ENCODE results near the gene GPX7. TPM values are rescaled to one million over a fixed set of nuclear protein-coding genes. Genes with fewer than 3 reads are reported as not detected.

The GPX7 gene
- polyA plus RNA-seq, 1 donor from 2014 or later, result 1.3 TPM

DNA sequence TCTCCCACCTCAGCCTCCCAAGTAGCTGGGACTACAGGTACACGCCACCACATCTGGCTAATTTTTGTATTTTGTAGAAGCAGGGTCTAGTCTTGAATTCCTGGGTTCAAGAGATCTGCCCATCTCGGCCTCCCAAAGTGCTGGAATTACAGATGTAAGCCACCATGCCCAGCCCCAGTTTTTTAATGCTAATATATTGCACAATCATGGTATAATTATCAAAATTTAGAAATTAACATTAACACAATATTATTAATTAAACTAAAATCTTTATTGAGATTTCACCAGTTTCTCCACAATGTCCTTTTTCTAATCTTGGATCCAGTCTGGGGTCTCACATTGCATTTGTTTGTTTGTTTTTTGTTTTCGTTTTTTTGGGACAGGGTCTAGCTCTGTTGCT lies 21.9 kb upstream of the GPX7 start:
- no peak overlapping the region for H3K4me2 ChIP-seq (ENCODE audit: low read length)
- no peak overlapping the region for H2AFZ ChIP-seq (ENCODE audit: low read depth, low read length)
- H3K27ac ChIP-seq (ENCODE audit: low read length), result no peak overlapping the region
- H3K9ac ChIP-seq (ENCODE audit: low read length), result no peak overlapping the region
- H3K9me3 ChIP-seq (ENCODE audit: low read length), result no peaks in the 10 kb centered on the region
- TF ChIP-seq, protein P1, sequence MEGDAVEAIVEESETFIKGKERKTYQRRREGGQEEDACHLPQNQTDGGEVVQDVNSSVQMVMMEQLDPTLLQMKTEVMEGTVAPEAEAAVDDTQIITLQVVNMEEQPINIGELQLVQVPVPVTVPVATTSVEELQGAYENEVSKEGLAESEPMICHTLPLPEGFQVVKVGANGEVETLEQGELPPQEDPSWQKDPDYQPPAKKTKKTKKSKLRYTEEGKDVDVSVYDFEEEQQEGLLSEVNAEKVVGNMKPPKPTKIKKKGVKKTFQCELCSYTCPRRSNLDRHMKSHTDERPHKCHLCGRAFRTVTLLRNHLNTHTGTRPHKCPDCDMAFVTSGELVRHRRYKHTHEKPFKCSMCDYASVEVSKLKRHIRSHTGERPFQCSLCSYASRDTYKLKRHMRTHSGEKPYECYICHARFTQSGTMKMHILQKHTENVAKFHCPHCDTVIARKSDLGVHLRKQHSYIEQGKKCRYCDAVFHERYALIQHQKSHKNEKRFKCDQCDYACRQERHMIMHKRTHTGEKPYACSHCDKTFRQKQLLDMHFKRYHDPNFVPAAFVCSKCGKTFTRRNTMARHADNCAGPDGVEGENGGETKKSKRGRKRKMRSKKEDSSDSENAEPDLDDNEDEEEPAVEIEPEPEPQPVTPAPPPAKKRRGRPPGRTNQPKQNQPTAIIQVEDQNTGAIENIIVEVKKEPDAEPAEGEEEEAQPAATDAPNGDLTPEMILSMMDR (IDR thresholded peaks at IDR 0.05; ENCODE audit: poor library complexity, severe bottlenecking), result no peak
- H4K20me1 ChIP-seq (ENCODE audit: insufficient read depth), result no peaks in the 10 kb centered on the region
- no peak overlapping the region for H3K4me3 ChIP-seq (ENCODE audit: low read length)
- H3K79me2 ChIP-seq (replicated peaks; ENCODE audit: insufficient read depth, low read length), result no peaks in the 10 kb centered on the region
- no peaks in the 10 kb centered on the region for H3F3A ChIP-seq (ENCODE audit: insufficient read depth, low read length, poor library complexity, severe bottlenecking)
- no peaks in the 10 kb centered on the region for H3K9me2 ChIP-seq (ENCODE audit: insufficient read depth, low read length)
- H3K36me3 ChIP-seq (ENCODE audit: insufficient read depth, low read length), result no peaks in the 10 kb centered on the region
- no peaks in the 10 kb centered on the region for H3K27me3 ChIP-seq (ENCODE audit: insufficient read depth, low read depth, low read length)

DNA sequence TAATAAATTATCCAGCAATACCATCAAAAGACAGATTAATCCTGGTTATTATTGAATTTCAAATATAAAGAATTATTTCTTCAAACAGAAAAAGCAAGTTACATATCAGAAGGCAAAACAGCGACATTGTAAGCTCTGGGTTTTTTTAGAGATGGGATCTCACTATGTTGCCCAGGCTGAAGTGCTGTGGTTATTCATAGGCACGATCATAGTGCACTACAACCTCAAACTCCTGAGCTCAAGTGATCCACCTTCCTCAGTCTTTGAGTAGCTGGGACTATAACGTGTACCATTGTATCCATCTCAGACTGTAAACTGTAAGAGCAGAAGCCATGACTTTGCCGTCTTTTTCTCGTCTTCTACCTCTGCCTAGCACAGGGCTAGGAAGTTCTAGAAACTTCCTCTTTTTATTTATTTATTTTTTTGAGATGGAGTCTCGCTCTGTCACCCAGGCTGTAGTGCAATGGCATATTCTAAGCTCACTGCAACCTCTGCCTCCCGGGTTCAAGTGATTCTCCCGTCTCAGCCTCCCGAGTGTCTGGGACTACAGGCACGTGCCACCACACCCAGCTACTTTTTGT lies 20.0 kb upstream of the GPX7 start:
- H3K9ac ChIP-seq (ENCODE audit: low read length), result no peak overlapping the region

More for the DNA sequence above, 20.0 kb upstream of the GPX7 start:
- no peaks in the 10 kb centered on the region for H4K20me1 ChIP-seq (ENCODE audit: insufficient read depth)
- no peaks in the 10 kb centered on the region for H3K9me2 ChIP-seq (ENCODE audit: insufficient read depth, low read length)
- H3K36me3 ChIP-seq (ENCODE audit: insufficient read depth, low read length), result no peaks in the 10 kb centered on the region
- H3F3A ChIP-seq (ENCODE audit: insufficient read depth, low read length, poor library complexity, severe bottlenecking), result no peaks in the 10 kb centered on the region
- H2AFZ ChIP-seq (ENCODE audit: low read depth, low read length), result no peak overlapping the region
- H3K4me3 ChIP-seq (ENCODE audit: low read length), result no peak overlapping the region
- no peak for TF ChIP-seq SMC3 (conservative IDR thresholded peaks at IDR 0.05; ENCODE audit: poor library complexity)
- no peak for TF ChIP-seq EZH2 (IDR thresholded peaks at IDR 0.05; ENCODE audit: borderline replicate concordance, insufficient read depth, low read length, poor library complexity, severe bottlenecking)
- TF ChIP-seq, protein P2, sequence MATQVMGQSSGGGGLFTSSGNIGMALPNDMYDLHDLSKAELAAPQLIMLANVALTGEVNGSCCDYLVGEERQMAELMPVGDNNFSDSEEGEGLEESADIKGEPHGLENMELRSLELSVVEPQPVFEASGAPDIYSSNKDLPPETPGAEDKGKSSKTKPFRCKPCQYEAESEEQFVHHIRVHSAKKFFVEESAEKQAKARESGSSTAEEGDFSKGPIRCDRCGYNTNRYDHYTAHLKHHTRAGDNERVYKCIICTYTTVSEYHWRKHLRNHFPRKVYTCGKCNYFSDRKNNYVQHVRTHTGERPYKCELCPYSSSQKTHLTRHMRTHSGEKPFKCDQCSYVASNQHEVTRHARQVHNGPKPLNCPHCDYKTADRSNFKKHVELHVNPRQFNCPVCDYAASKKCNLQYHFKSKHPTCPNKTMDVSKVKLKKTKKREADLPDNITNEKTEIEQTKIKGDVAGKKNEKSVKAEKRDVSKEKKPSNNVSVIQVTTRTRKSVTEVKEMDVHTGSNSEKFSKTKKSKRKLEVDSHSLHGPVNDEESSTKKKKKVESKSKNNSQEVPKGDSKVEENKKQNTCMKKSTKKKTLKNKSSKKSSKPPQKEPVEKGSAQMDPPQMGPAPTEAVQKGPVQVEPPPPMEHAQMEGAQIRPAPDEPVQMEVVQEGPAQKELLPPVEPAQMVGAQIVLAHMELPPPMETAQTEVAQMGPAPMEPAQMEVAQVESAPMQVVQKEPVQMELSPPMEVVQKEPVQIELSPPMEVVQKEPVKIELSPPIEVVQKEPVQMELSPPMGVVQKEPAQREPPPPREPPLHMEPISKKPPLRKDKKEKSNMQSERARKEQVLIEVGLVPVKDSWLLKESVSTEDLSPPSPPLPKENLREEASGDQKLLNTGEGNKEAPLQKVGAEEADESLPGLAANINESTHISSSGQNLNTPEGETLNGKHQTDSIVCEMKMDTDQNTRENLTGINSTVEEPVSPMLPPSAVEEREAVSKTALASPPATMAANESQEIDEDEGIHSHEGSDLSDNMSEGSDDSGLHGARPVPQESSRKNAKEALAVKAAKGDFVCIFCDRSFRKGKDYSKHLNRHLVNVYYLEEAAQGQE (IDR thresholded peaks at IDR 0.05; ENCODE audit: borderline replicate concordance), result no peak
- TF ChIP-seq TAF1 (IDR thresholded peaks at IDR 0.05; ENCODE audit: low read depth), result no peak
- no peak for TF ChIP-seq MXI1 (conservative IDR thresholded peaks at IDR 0.05; ENCODE audit: poor library complexity, severe bottlenecking)
- TF ChIP-seq, protein P1 (IDR thresholded peaks at IDR 0.05; ENCODE audit: poor library complexity, severe bottlenecking), result no peak
- TF ChIP-seq RAD21 (conservative IDR thresholded peaks at IDR 0.05), result no peak
- TF ChIP-seq EP300 (conservative IDR thresholded peaks at IDR 0.05; ENCODE audit: poor library complexity, severe bottlenecking), result no peak
- no peak for TF ChIP-seq POLR2AphosphoS5 (IDR thresholded peaks at IDR 0.05)
- H3K4me2 ChIP-seq (ENCODE audit: low read length), result no peak overlapping the region
- H3K79me2 ChIP-seq (replicated peaks; ENCODE audit: insufficient read depth, low read length), result no peaks in the 10 kb centered on the region
- H3K27ac ChIP-seq (ENCODE audit: low read length), result no peak overlapping the region
- no peaks in the 10 kb centered on the region for H3K27me3 ChIP-seq (ENCODE audit: insufficient read depth, low read depth, low read length)
- H3K9me3 ChIP-seq (ENCODE audit: low read length), result no peaks in the 10 kb centered on the region

Data from neural cell (in vitro differentiated cells).